K562 (cell line): Measurements from ENCODE around the gene TUBB4B. TPM values are rescaled to one million over a fixed set of nuclear protein-coding genes. Genes with fewer than 3 reads are reported as not detected.

Experiments used
- CEBPZ ChIP-seq: fragments of 150-350 bp; IDR thresholded peaks from 2 replicates; pipeline ENCODE4 v1.6.1; 2014; ENCODE audit warnings: low read depth, mild to moderate bottlenecking, low read length, borderline replicate concordance
- CHCHD3 ChIP-seq: fragments of 250-450 bp; sonication (Bioruptor Pico); IDR thresholded peaks from 2 replicates; pipeline ENCODE4 v2.1.2; 2022; ENCODE audit warnings: mild to moderate bottlenecking
- FOXK2 ChIP-seq, 2 experiments: fragments of 450-650 bp; IDR thresholded peaks in 1 of 2; conservative IDR thresholded peaks in 1 of 2; 2 replicates each; pipeline ENCODE4 v1.6.1; 2016; ENCODE audit warnings: low read depth in 2 of 2, mild to moderate bottlenecking in 1 of 2
- GTF2E2 ChIP-seq: fragments of 200-800 bp; sonication (Bioruptor generic); IDR thresholded peaks from 2 replicates; pipeline ENCODE4 v1.6.1; 2016; ENCODE audit warnings: missing genetic modification characterization, missing compliant biosample characterization
- KDM5B ChIP-seq: fragments of 200-600 bp; sonication (generic); IDR thresholded peaks from 2 replicates; pipeline ENCODE4 v1.6.1; 2012; ENCODE audit warnings: low read depth, mild to moderate bottlenecking, moderate library complexity, low read length, control low read depth, inconsistent platforms; ENCODE audit not compliant: insufficient replicate concordance
- NELFE ChIP-seq: IDR thresholded peaks from 2 replicates; pipeline ENCODE4 v1.6.1; 2011; ENCODE audit warnings: mild to moderate bottlenecking; ENCODE audit not compliant: insufficient read depth, insufficient read length
- NFIC ChIP-seq: fragments of 450-650 bp; IDR thresholded peaks from 2 replicates; pipeline ENCODE4 v1.6.1; 2017; ENCODE audit warnings: mild to moderate bottlenecking, inconsistent platforms
- POLR2G ChIP-seq: fragments of 200-400 bp; formaldehyde crosslinking; IDR thresholded peaks from 2 replicates; pipeline ENCODE4 v1.6.1; 2017; ENCODE audit warnings: low read depth, mild to moderate bottlenecking, antibody characterized with exemption, low read length, moderate library complexity
- RFX1 ChIP-seq: fragments of 450-650 bp; IDR thresholded peaks from 2 replicates; pipeline ENCODE4 v1.6.1; 2016; ENCODE audit warnings: mild to moderate bottlenecking, moderate library complexity
- ZBTB33 ChIP-seq: sonication (generic); formaldehyde crosslinking; IDR thresholded peaks from 2 replicates; pipeline ENCODE4 v1.8.1; 2023; ENCODE audit warnings: mild to moderate bottlenecking, missing genetic modification reagents
- ZC3H11A ChIP-seq: IDR thresholded peaks from 2 replicates; pipeline ENCODE4 v1.6.1; 2012; ENCODE audit warnings: low read depth, low read length, improper control_type of control experiment
- polyA plus RNA-seq, 8 experiments: library from polyadenylated mRNA; depleted of rRNA in 4 of 8; stranded (reverse) in 5 of 8; unstranded in 3 of 8; fragments of >200 nt; fragmentation: Nextera tagmentation in 2 of 8; fragmentation: Illumina TruSeq in 1 of 8; extraction: Ambion mirVana in 2 of 8; extraction: Trizol in 1 of 8; gene quantifications; 2 replicates each; pipeline versions ENCODE4 v1.2.1 to v1.2.3, GENCODE V29; 2011 to 2014; ENCODE audit warnings: inconsistent platforms in 1 of 8, missing spikeins in 1 of 8
- total RNA-seq, 7 experiments: library from RNA; depleted of rRNA in 6 of 7; stranded (reverse); fragments of >200 nt in 6 of 7; fragmentation: Illumina TruSeq in 2 of 7; extraction: Trizol in 2 of 7; gene quantifications; 2 replicates each; pipeline versions ENCODE4 v1.2.1 to v1.2.3, GENCODE V29; 2011 to 2021; ENCODE audit warnings: low replicate concordance in 1 of 7
- TF ChIP-seq, protein P1 (sequence below), 2 experiments: IDR thresholded peaks in 1 of 2; conservative IDR thresholded peaks in 1 of 2; 2 replicates each; pipeline ENCODE4 v1.6.1; 2016; ENCODE audit warnings: low read depth in 2 of 2, mild to moderate bottlenecking in 1 of 2, missing compliant biosample characterization in 1 of 2, missing genetic modification characterization in 1 of 2, moderate library complexity in 1 of 2

TUBB4B gene
- total and polyA plus RNA-seq, 9 of the 15 experiments (the other 6 are each of a cell fraction or from before 2014, with no cell fraction given): 24.1 to 443 (median 268) TPM

DNA sequence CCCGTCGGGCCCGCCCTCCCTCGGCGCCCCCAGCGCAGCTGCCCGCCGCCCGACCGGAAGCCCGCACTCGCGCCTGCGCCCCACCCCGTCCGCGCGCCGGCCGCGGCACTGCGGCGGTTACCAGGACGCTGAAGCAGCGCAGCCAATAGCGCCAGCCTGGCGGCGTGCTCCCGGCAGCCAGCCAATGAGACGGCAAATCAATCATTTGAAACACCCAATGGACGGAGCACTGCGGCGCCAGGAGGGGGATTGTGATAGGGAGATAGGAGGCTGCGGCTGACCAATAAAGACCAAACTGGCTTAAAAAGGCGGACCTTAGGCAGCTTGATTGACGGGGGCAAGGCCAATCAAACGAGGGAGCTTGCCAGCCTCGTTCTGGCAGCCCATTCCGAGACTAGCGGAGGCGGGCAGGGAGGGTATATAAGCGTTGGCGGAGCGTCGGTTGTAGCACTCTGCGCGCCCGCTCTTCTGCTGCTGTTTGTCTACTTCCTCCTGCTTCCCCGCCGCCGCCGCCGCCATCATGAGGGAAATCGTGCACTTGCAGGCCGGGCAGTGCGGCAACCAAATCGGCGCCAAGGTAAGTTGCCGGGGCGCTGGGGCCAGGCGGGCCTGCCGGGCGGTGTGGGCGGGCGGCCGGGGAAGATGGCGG is at the start of gene TUBB4B (continued):
- TF ChIP-seq, protein P1, sequence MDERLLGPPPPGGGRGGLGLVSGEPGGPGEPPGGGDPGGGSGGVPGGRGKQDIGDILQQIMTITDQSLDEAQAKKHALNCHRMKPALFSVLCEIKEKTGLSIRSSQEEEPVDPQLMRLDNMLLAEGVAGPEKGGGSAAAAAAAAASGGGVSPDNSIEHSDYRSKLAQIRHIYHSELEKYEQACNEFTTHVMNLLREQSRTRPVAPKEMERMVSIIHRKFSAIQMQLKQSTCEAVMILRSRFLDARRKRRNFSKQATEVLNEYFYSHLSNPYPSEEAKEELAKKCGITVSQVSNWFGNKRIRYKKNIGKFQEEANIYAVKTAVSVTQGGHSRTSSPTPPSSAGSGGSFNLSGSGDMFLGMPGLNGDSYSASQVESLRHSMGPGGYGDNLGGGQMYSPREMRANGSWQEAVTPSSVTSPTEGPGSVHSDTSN (CRISPR knock-in tag; IDR thresholded peaks at IDR 0.05; ENCODE audit: low read depth): peak; percentile 99
- TF ChIP-seq, protein P1 (tag; conservative IDR thresholded peaks at IDR 0.05; ENCODE audit: low read depth): peak; percentile 100
- TF ChIP-seq ZC3H11A: 0 out of 2 replicates have a peak, but pooled peaks have one; percentile 17
- peak; percentile 95 for TF ChIP-seq CEBPZ
- peak; percentile 95 for TF ChIP-seq POLR2G
- peak; percentile 79 for TF ChIP-seq NFIC
- no peak for TF ChIP-seq RFX1
- TF ChIP-seq FOXK2 (conservative IDR thresholded peaks at IDR 0.05 in 1 of 2, IDR thresholded peaks at IDR 0.05 in 1 of 2; ENCODE audit: low read depth in 2 of 2): peak; percentile 30 to 47; a peak in 2 of 4 replicates
- peak; percentile 99 for TF ChIP-seq GTF2E2
- 0 out of 2 replicates have a peak, but pooled peaks have one; percentile 74 for TF ChIP-seq CHCHD3 (CRISPR knock-in tag)
- peak; percentile 53 for TF ChIP-seq ZBTB33 (CRISPR knock-in tag)
- TF ChIP-seq KDM5B: peak; percentile 99
- peak; percentile 75 for TF ChIP-seq NELFE
